OCI-LY3 (cell line): ENCODE data around the gene ADAMTS7.
"Not testable (repeated sequence)": the region's sequence is repeated elsewhere in the genome, so short reads cannot be mapped to it uniquely, and the experiment has no call there.

Experiments used
- EZH2phosphoT487 ChIP-seq: fragments of 200-600 bp; shearing (Covaris generic); IDR thresholded peaks from 2 replicates; pipeline ENCODE4 v1.6.1; 2018; ENCODE audit warnings: antibody characterized with exemption, mixed run types, low read depth
- TF ChIP-seq, protein P1 (sequence below): fragments of 200-600, 300-600 bp; sonication (generic); IDR thresholded peaks from 2 replicates; pipeline ENCODE4 v1.5.1; 2014; ENCODE audit warnings: antibody characterized with exemption, low read length, low read depth

DNA sequence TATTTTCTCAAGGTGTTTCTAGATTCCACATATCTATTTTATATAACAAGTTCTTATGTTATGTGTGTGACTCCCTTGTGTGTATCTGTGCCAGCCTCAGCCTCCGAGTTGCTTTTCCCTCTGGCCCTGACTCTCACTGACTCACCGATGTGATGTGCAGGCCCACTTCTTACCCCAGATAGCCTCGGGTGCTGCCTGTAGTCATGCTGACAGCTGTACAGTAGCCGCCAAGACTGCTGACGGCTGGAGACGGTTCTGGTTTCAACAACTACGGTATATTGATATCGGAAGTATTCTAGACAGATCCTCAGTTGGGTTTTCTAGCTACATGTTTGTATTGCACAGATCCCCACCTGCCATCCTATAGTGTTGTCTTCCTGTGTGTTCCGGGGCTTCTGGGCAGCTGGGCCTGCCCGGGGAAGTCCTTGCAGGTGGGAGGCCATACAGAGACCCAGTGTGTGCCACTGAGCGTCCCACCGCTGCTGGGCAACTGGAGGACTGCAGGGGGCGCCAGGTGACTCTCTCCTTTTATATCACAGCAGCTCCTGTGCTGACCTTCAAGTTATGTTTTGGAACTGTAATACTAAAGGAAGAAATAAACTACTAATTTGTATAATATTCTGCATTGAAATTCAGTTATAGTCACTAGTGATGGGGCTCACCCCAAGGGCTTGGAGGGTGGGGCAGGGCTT, 55.2 kb downstream of the ADAMTS7 start:
- TF ChIP-seq, protein P1, sequence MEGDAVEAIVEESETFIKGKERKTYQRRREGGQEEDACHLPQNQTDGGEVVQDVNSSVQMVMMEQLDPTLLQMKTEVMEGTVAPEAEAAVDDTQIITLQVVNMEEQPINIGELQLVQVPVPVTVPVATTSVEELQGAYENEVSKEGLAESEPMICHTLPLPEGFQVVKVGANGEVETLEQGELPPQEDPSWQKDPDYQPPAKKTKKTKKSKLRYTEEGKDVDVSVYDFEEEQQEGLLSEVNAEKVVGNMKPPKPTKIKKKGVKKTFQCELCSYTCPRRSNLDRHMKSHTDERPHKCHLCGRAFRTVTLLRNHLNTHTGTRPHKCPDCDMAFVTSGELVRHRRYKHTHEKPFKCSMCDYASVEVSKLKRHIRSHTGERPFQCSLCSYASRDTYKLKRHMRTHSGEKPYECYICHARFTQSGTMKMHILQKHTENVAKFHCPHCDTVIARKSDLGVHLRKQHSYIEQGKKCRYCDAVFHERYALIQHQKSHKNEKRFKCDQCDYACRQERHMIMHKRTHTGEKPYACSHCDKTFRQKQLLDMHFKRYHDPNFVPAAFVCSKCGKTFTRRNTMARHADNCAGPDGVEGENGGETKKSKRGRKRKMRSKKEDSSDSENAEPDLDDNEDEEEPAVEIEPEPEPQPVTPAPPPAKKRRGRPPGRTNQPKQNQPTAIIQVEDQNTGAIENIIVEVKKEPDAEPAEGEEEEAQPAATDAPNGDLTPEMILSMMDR, result peak; percentile 49
- TF ChIP-seq EZH2phosphoT487, result not testable (repeated sequence)
